HG03342 (cell line): Measurements from ENCODE around the gene CYTH2.

ENCODE experiments used
- ATAC-seq: cut with Tn5 transposase; IDR thresholded peaks from one replicate; pipeline ENCODE4 v1.9.1; 2021; ENCODE audit warnings: mild to moderate bottlenecking, moderate library complexity; ENCODE audit not compliant: unreplicated experiment

Gene CYTH2

GRCh38 chr19:48452289-48453190 is 16.6 kb upstream of the CYTH2 start:
- no peak for ATAC-seq

GRCh38 chr19:48454150-48454730 is 14.9 kb upstream of the CYTH2 start:
- ATAC-seq = no peak

- ATAC-seq = no peak
Observed at GRCh38 chr19:48455171-48455907, 13.8 kb upstream of the CYTH2 start, which contains the start of gene KCNJ14. Gene KCNJ14 (plus strand): TSS chr19:48455574. CDS start chr19:48461725, 6,151 bp downstream.

GRCh38 chr19:48455908-48456562 is 13.1 kb upstream of the CYTH2 start:
- no peak for ATAC-seq

GRCh38 chr19:48456864-48457263 is 12.3 kb upstream of the CYTH2 start:
- ATAC-seq = no peak

- ATAC-seq = no peak
Observed at GRCh38 chr19:48458016-48458415, 11.2 kb upstream of the CYTH2 start.

GRCh38 chr19:48461651-48461981 is 7.6 kb upstream of the CYTH2 start:
- ATAC-seq = no peak

- no peak for ATAC-seq
Observed at GRCh38 chr19:48461982-48462655, 7.0 kb upstream of the CYTH2 start.

GRCh38 chr19:48465215-48465614 is 4.0 kb upstream of the CYTH2 start:
- no peak for ATAC-seq

- no peak for ATAC-seq
Observed at GRCh38 chr19:48466561-48467325, 2.4 kb upstream of the CYTH2 start.

GRCh38 chr19:48468772-48469288 is 339 bp upstream of the CYTH2 start:
- ATAC-seq = peak; percentile 91

- ATAC-seq = no peak
Observed at GRCh38 chr19:48469934-48470680, 938 bp downstream of the CYTH2 start.

- ATAC-seq = no peak
Observed at GRCh38 chr19:48470856-48471255, 1.7 kb downstream of the CYTH2 start.

GRCh38 chr19:48471836-48472235 is 2.7 kb downstream of the CYTH2 start:
- ATAC-seq = no peak

- ATAC-seq = no peak
Observed at GRCh38 chr19:48473161-48473966, 4.2 kb downstream of the CYTH2 start.

GRCh38 chr19:48474084-48474592 is 5.0 kb downstream of the CYTH2 start:
- no peak for ATAC-seq

GRCh38 chr19:48475369-48476068 is 6.3 kb downstream of the CYTH2 start:
- no peak for ATAC-seq
